ENCODE data around the gene P2RY10. TPM values are rescaled to one million over a fixed set of nuclear protein-coding genes. Genes with fewer than 3 reads are reported as not detected.

P2RY10 gene
- total RNA-seq: 10 to 100 TPM; 38.8 to 39.3 TPM

GRCh38 chrX:78945186-78945912 is at the start of gene P2RY10:
Gene P2RY10 (plus strand): TSS chrX:78945391. CDS start chrX:78960521, 15,130 bp downstream.
- intact Hi-C loops (cut with micrococcal nuclease): loop anchor here (1.0 to 10.0 kb wide), 11 partner anchors 22 to 841 kb away; partner anchors contain the start of genes CYSLTR1, ITM2A and PGK1
- H3K27me3 Mint-ChIP-seq: no peaks in the 10 kb centered on the region
- H3K27ac Mint-ChIP-seq: peak within 1 kb of the TSS; percentile 90
- peaks cover 44% of the 10 kb centered on the region for H3K4me1 Mint-ChIP-seq (ENCODE audit: low read depth)
- H3K9me3 Mint-ChIP-seq: no peaks in the 10 kb centered on the region
- peak; percentile 38 for DNase-seq
- ChIA-PET POLR2A (interaction anchor here (0.8 to 1.3 kb wide), 3 partner anchors 19 to 217 kb away, joined by 3 to 4 read pairs (median 4); no protein-coding TSS in a partner anchor), CTCF (interaction anchor here (0.6 to 1.4 kb wide), 3 partner anchors 13 to 225 kb away, joined by 3 to 5 read pairs (median 4); no protein-coding TSS in a partner anchor)
- H3K36me3 Mint-ChIP-seq: peaks cover 26% of the 10 kb centered on the region
- peak within 1 kb of the TSS; percentile 85 for H3K4me3 Mint-ChIP-seq

- Mint-ChIP-seq H3K27me3 (no peaks in the 10 kb centered on the region), H3K36me3 (no peaks in the 10 kb centered on the region), H3K27ac (no peak overlapping the region), H3K4me1 (ENCODE audit: low read depth) (peaks cover 13% of the 10 kb centered on the region), H3K9me3 (peaks cover under 1% of the 10 kb centered on the region), H3K4me3 (no peak overlapping the region)
- DNase-seq: no peak
- POLR2A ChIA-PET: no interaction called here
- intact Hi-C loops (cut with micrococcal nuclease): loop anchor here (1.0 to 10.0 kb wide), 3 partner anchors 23 to 1388 kb away; partner anchors contain the start of gene P2RY10
- CTCF ChIA-PET: interaction anchor here (1.2 to 1.3 kb wide), 2 partner anchors 36 to 159 kb away, joined by 3 to 4 read pairs; no protein-coding TSS in a partner anchor
These were observed 22.4 kb upstream of the P2RY10 start for GRCh38 chrX:78922754-78923153.

GRCh38 chrX:78923198-78924015 is 21.8 kb upstream of the P2RY10 start:
- no peak for DNase-seq
- CTCF ChIA-PET: interaction anchor here (1.2 to 1.7 kb wide), 3 partner anchors 19 to 158 kb away, joined by 3 to 4 read pairs (median 3); no protein-coding TSS in a partner anchor
- H3K27ac Mint-ChIP-seq: peak overlapping the region; percentile 91
- peaks cover 13% of the 10 kb centered on the region for H3K4me1 Mint-ChIP-seq (ENCODE audit: low read depth)
- H3K9me3 Mint-ChIP-seq: peaks cover 3% of the 10 kb centered on the region
- H3K4me3 Mint-ChIP-seq: peak overlapping the region; percentile 45
- H3K27me3 Mint-ChIP-seq: no peaks in the 10 kb centered on the region
- POLR2A ChIA-PET: interaction anchor here (0.8 kb wide), 1 partner anchor 346 kb away, joined by 3 read pairs; no protein-coding TSS in a partner anchor
- H3K36me3 Mint-ChIP-seq: no peaks in the 10 kb centered on the region
- intact Hi-C loops (cut with micrococcal nuclease): loop anchor here (1.0 to 10.0 kb wide), 3 partner anchors 22 to 1389 kb away; partner anchors contain the start of gene P2RY10

- ChIA-PET CTCF (no interaction called here), POLR2A (no interaction called here)
- no peak for DNase-seq
- intact Hi-C loops (cut with micrococcal nuclease): no loop called here
- peaks cover 17% of the 10 kb centered on the region for H3K9me3 Mint-ChIP-seq
- H3K4me1 Mint-ChIP-seq (ENCODE audit: low read depth): no peaks in the 10 kb centered on the region
- H3K36me3 Mint-ChIP-seq: peaks cover 3% of the 10 kb centered on the region
- H3K27ac Mint-ChIP-seq: no peak overlapping the region
- H3K27me3 Mint-ChIP-seq: no peaks in the 10 kb centered on the region
- H3K4me3 Mint-ChIP-seq: no peak overlapping the region
These were observed 13.4 kb upstream of the P2RY10 start for GRCh38 chrX:78931814-78932213.

- Mint-ChIP-seq H3K27ac (no peak overlapping the region), H3K4me3 (no peak overlapping the region), H3K4me1 (ENCODE audit: low read depth) (no peaks in the 10 kb centered on the region), H3K9me3 (peaks cover 19% of the 10 kb centered on the region), H3K27me3 (no peaks in the 10 kb centered on the region), H3K36me3 (peaks cover 2% of the 10 kb centered on the region)
- POLR2A ChIA-PET: no interaction called here
- intact Hi-C loops (cut with micrococcal nuclease): no loop called here
- CTCF ChIA-PET: no interaction called here
- no peak for DNase-seq
These were observed 10.3 kb upstream of the P2RY10 start for GRCh38 chrX:78934866-78935265.

GRCh38 chrX:78944351-78944750 is 840 bp upstream of the P2RY10 start:
- ChIA-PET CTCF (no interaction called here), POLR2A (interaction anchor here (0.6 to 1.2 kb wide), 3 partner anchors 12 to 54 kb away, joined by 3 read pairs; no protein-coding TSS in a partner anchor)
- H3K9me3 Mint-ChIP-seq: no peaks in the 10 kb centered on the region
- intact Hi-C loops (cut with micrococcal nuclease): loop anchor here (2.0 to 10.0 kb wide), 6 partner anchors 138 to 840 kb away; partner anchors contain the start of genes CYSLTR1, ITM2A and PGK1
- peak overlapping the region; percentile 90 for H3K27ac Mint-ChIP-seq
- no peak for DNase-seq
- H3K4me3 Mint-ChIP-seq: peak overlapping the region; percentile 17
- no peaks in the 10 kb centered on the region for H3K27me3 Mint-ChIP-seq
- peaks cover 19% of the 10 kb centered on the region for H3K36me3 Mint-ChIP-seq
- H3K4me1 Mint-ChIP-seq (ENCODE audit: low read depth): peaks cover 35% of the 10 kb centered on the region

- H3K4me1 Mint-ChIP-seq (ENCODE audit: low read depth): peaks cover 50% of the 10 kb centered on the region
- ChIA-PET CTCF (interaction anchor here (0.6 to 1.4 kb wide), 4 partner anchors 11 to 224 kb away, joined by 3 to 5 read pairs (median 4); no protein-coding TSS in a partner anchor), POLR2A (interaction anchor here (1.0 to 1.6 kb wide), 4 partner anchors 11 to 209 kb away, joined by 3 to 4 read pairs (median 4); no protein-coding TSS in a partner anchor)
- DNase-seq: no peak
- H3K27ac Mint-ChIP-seq: peak overlapping the region; percentile 90
- H3K27me3 Mint-ChIP-seq: no peaks in the 10 kb centered on the region
- H3K36me3 Mint-ChIP-seq: peaks cover 29% of the 10 kb centered on the region
- H3K4me3 Mint-ChIP-seq: peak overlapping the region; percentile 85
- no peaks in the 10 kb centered on the region for H3K9me3 Mint-ChIP-seq
- intact Hi-C loops (cut with micrococcal nuclease): loop anchor here (2.0 to 10.0 kb wide), 6 partner anchors 91 to 842 kb away; partner anchors contain the start of genes CYSLTR1 and PGK1
These were observed 1.2 kb downstream of the P2RY10 start for GRCh38 chrX:78946178-78946931.

GRCh38 chrX:78950009-78950835 is 5.0 kb downstream of the P2RY10 start:
- Mint-ChIP-seq H3K27me3 (no peaks in the 10 kb centered on the region), H3K4me1 (ENCODE audit: low read depth) (peaks cover 55% of the 10 kb centered on the region), H3K27ac (peak overlapping the region; percentile 90), H3K4me3 (peak overlapping the region; percentile 85), H3K9me3 (no peaks in the 10 kb centered on the region), H3K36me3 (peaks cover 53% of the 10 kb centered on the region)
- DNase-seq: no peak
- POLR2A ChIA-PET: interaction anchor here (0.5 to 1.3 kb wide), 3 partner anchors 196 to 416 kb away, joined by 3 read pairs; no protein-coding TSS in a partner anchor
- CTCF ChIA-PET: interaction anchor here (0.6 to 2.0 kb wide), 3 partner anchors 8 to 394 kb away, joined by 3 to 6 read pairs (median 4); no protein-coding TSS in a partner anchor
- intact Hi-C loops (cut with micrococcal nuclease): no loop called here

- H3K36me3 Mint-ChIP-seq: peaks cover 61% of the 10 kb centered on the region
- no peak for DNase-seq
- peak overlapping the region; percentile 31 for H3K4me3 Mint-ChIP-seq
- ChIA-PET CTCF (interaction anchor here (1.0 kb wide), 2 partner anchors 10 to 126 kb away, joined by 3 read pairs; no protein-coding TSS in a partner anchor), POLR2A (interaction anchor here (1.0 to 1.4 kb wide), 2 partner anchors 10 to 13 kb away, joined by 3 read pairs; no protein-coding TSS in a partner anchor)
- H3K9me3 Mint-ChIP-seq: peaks cover 3% of the 10 kb centered on the region
- H3K27ac Mint-ChIP-seq: peak overlapping the region; percentile 43
- H3K27me3 Mint-ChIP-seq: no peaks in the 10 kb centered on the region
- intact Hi-C loops (cut with micrococcal nuclease): no loop called here
- H3K4me1 Mint-ChIP-seq (ENCODE audit: low read depth): peaks cover 75% of the 10 kb centered on the region
These were observed 12.0 kb downstream of the P2RY10 start for GRCh38 chrX:78957049-78957767.

GRCh38 chrX:78957768-78958130 is 12.6 kb downstream of the P2RY10 start:
- CTCF ChIA-PET: interaction anchor here (0.7 to 1.2 kb wide), 4 partner anchors 8 to 125 kb away, joined by 3 to 4 read pairs (median 4); no protein-coding TSS in a partner anchor
- H3K27ac Mint-ChIP-seq: peak overlapping the region; percentile 38
- H3K4me3 Mint-ChIP-seq: no peak overlapping the region
- DNase-seq: no peak
- no peaks in the 10 kb centered on the region for H3K27me3 Mint-ChIP-seq
- intact Hi-C loops (cut with micrococcal nuclease): no loop called here
- H3K36me3 Mint-ChIP-seq: peaks cover 58% of the 10 kb centered on the region
- H3K9me3 Mint-ChIP-seq: peaks cover 3% of the 10 kb centered on the region
- peaks cover 72% of the 10 kb centered on the region for H3K4me1 Mint-ChIP-seq (ENCODE audit: low read depth)
- POLR2A ChIA-PET: interaction anchor here (1.0 to 1.4 kb wide), 2 partner anchors 11 to 13 kb away, joined by 3 read pairs; no protein-coding TSS in a partner anchor

Data from activated CD4-positive, alpha-beta memory T cell treated with anti-CD3 and anti-CD28 coated beads for 36 hours (primary cell).